ENCODE results near the gene CMSS1.

Gene CMSS1

DNA sequence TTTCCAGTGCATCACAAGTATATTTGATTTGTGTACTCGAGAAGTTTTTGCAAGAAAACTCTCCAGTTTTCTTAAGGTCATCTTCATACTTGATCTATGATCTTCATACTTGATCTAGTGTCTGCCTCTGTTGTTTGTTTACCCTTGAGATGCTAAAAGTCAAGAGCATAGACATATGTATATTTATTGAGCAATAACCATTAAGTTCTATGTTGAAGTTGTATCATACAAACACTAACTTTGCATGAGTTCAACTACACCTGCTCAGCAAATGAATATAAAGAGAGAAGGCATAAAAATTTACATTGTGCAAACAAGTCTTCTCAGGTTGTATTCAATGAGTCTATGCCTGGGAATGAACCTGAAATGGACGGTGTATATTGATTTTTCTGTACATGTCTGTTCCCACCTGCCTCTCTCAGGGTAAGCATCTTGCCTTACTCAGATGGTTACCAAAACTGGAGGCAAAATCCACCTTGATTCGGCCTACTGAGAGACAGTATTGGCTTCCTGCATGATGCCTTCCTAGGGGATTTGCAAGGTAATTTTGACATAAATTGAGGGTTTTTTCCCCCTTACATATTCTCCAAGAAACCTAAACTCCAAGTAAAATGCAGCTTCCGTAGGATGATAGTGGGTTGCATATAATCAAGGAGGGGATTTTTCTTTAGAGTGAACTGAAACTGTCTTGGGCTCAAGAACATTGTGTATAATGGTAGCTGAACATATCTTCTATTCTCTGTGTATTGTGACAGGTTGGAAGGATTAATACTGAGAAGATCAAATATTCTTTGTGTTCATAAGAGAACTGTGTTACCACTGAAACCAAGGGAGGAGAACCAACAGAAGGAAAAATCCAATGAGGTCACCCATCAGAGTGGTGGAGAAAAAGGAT lies 186.2 kb downstream of the CMSS1 start:
- no peak for DNase-seq

DNA sequence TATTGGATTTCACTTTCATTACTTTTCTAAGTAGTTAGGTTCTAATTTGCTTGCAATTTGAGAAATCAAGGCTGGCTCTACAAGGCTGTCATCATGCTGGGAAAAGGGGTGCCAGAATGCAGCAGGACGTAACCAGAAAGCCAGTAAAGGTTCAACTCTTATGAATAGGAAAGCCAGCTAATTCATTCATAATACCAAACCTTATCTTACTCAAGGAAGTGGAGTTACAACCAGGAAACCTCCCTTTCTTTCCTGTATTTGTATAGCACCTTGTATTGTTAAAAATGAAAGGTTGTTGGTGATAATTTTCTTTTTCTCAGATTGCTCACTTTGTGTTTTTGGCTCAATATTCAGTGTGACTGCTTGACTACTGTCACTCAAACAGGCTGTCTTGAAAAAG lies 187.3 kb downstream of the CMSS1 start:
- DNase-seq: no peak

DNA sequence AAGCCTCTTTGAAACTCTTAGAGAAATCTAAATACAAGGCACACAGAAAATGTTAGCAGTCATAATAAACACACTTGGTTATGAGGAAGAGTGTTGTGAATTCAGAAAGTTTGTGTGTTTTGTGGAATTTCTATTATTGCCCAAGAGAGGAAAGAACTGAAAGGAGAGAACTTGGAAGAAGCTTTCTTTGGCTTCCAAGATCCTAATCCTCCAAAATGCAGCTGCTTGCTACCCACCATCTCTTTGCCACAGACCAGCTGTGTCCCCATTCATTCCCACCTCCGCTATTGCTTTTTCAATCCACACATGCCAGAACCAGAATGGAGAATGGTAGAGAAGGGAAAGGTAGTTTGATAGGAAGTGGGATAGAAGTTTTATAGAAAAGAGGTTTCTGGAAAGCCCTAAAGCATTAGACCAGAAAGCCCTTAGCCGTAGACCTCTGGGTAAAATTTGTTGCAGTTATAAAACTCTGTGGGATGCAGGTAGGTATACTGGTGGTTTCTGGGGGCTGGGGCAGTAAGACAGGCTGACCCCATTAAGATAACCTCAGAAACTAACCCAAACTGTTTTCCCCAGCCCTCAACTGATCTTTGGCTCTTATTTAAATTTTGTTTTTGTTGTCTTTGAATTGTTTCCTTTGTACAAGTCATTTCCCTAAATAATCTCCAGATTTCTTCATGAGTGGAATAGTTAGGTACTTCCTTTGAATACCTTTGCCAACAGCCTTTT lies 188.2 kb downstream of the CMSS1 start:
- no peak for DNase-seq

DNA sequence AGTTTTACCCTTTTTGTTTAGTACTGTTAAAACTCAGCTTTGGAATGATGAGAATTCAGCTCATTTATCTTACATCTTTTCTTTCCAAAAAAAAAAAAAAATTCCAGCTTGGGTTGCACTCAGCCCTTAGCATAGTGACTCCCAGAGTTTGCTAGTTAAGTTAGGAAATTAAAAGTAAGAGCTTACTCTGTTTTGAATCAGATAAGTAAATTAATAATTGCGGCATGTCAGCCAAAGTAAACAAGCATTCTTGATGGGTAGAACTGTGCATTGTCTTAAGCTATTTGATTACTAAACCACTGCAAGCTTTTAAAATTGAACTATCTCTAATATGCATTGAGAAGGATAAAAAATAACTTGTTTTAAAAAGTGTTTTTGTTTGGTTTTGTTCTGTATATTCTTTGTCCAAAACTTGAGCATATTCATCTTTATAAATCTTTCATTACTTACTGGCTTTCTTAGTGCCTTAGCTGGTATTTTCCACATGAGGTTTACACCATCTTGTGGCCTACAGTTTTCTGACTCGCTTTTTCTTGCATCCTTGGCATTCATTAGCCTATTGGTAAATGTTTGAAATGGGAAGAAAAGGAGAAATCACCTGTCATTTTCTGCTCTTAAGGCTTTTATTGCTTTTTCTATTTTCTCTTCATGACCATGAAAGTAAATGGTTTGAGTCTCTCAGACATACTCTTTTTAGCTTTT lies 189.1 kb downstream of the CMSS1 start:
- no peak for DNase-seq

DNA sequence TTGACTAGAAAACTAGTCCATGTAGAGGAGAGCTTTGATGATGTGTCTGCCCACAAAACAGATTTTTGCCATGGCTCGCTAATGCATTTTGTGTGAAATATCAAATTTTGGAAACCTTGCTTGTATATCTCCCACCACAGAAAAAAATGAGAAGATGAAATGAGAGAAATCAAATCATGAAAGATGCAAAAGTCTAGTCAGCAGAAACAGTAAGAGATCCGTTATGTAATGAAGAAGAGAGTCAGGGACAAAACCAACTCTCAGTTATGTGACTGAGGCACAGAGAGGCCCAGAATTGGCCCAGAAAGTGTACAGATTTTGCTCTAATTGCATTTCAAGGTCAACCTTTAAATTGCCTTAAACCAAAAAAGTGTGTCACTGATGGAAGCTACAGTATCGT lies 189.7 kb downstream of the CMSS1 start:
- DNase-seq: no peak

DNA sequence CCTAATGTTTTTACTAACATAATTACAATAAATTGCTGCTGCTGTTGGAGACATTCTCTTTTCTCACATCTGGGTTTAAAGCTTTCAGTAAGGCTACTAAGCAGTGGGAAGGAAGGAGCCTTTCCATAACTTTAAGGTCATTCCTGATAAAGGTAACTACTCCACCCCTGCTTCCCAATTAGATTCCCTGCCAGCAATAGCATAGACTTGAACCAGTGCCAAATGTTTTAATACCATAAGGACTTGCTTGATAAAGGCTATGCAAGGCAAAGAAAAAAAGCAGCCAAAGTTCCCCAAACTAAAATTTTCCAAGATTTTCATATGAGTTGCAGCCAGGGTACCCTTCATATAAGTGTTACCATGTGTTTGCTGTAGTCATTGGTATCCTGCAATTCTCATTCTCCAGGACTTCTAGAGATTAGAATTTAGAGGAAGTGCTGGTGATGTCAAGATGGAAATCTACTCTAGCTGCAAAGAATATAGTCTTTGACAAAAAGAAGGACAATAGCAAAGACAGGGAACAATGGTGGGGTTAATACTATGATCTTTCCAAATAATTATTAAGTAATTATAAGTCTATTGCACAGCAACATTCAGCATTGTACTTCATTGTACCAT lies 190.5 kb downstream of the CMSS1 start:
- DNase-seq: no peak

DNA sequence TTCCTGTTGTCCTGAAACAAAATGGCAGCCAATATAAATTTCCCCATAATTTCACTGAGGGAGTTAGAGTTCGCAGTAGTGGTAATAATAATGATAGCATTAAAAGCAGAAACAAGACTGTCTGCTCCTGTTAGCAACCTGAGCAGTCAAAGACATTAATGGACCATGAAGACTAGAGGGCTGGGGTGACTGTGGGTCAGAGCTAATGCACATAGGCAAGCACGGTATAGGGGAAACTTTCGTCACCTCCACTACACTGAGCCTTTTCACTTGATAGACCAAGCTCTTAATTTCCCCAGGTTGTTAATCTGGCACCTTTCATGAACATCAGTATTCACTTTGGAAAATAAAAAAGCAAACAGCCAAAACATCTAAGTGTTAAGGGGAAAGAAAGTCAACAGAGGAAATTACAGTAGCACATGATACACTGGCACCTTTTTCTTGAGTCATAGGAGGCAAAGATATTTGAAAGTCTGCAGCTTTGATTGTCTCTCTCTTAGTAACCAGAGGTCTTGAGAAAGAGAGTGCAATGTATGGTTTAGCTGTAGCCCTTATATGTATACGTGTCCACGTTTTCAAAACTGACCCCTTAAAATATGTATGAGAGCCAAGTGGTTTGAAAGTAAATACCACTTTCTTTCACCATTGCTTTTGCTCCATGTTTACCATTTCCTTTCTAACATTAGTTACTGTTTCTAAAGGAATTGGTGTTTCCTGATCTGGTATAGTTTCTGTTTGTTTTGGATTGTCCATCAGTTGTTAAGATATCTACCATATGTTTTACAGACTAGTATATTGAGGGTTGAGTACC lies 191.8 kb downstream of the CMSS1 start:
- DNase-seq: no peak

DNA sequence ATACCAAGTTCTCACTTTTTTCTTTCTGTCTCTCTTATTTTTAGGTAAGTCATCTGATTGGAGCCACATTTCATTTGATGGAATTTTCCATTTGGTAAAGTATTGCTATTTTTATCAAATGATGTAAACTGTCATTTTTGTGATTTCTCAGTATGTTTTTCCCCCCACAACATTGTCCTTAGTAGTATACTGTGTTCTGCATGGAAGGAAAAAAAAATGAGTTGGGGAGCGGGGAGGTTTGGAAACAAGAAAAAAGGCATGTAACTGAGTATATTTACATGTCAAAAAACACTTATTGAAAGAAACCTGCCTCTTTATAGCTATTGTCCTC lies 192.4 kb downstream of the CMSS1 start:
- no peak for DNase-seq

DNA sequence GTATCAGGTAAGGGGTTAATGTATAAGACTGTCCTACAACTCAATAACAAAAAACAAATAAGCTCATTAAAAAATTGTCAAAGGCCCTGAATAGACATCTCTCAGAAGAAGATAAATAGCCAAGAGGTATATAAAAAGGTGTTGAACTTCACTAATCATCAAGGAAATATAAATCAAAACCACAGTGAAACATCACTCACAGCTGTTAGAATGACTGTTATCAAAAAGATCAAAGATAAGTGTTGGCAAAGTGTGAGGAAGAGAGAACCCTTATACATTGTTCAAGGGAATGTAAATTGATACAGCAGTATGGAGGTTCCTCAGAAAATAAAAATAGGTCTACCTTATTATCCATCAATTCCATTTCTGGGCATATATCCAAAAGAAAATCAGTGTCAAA lies 201.1 kb downstream of the CMSS1 start:
- DNase-seq: no peak

DNA sequence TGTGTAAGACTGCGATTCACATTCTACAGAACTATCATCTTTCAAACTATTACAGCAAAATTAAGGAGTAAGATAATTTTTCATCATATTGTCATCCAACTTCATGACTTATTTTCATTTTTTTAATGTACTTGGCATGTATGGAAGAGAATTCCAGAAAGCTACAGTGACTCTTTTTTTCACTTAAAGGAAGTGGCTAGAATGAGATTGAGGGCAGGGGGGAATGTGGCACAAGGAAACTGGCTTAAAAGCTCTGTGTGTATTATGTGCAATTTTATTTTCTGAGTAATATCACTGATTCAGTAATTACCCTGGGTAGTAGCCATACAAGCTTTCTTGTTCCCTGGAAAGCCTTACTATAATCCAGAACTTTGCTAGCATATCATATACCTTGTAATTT lies 202.1 kb downstream of the CMSS1 start:
- DNase-seq: no peak

DNA sequence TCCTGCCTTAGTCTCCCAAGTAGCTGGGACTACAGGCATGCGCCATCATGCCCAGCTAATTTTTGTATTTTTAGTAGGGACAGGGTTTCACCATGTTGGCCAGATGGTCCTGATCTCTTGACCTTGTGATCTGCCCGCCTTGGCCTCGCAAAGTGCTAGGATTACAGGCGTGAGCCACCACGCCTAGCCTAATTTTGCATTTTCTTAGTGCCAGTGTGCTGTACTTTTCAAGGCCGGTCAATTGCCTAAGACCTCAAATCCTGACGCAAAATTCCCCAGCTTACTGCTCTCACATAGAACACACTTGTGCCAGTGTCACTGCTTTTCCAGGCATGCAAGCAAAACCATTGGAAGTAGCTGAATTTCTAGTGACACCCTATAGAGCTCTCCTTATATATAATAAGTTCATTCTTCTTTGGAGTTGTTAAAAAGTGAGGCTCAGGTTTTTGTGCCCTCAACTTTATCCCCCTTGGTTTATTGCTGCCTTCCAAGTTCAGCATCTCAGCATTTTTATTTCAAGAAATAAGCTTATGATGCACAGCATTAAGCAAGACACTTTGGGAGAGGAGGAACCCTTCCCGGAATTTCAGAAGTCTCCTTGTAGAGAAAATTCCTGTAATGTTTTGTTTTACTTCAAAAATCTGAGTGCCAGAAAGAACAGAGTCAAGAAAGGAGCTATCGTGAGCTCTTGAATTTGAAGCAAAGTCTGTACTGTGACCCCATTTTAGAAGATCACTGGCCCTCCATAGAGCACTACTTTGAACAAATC lies 203.4 kb downstream of the CMSS1 start:
- no peak for DNase-seq

DNA sequence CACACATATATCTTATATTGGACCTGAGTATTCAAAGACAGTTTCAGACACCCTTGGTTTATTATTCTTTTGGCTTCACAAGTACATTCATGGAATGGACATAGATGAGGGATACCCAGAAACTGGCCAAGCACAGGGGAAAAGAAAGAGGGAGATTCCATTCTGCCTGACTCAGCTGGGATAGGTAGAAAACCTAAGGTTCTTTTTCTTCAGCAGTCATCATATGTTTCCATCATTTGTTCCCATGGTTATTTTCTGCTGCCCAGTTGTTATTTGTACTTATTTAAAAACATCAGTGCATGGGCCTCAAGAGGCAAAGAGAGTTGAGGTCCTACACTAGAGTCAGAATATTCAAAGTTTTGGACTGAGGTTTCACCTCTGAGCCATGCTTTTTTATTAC lies 204.8 kb downstream of the CMSS1 start:
- DNase-seq: no peak

DNA sequence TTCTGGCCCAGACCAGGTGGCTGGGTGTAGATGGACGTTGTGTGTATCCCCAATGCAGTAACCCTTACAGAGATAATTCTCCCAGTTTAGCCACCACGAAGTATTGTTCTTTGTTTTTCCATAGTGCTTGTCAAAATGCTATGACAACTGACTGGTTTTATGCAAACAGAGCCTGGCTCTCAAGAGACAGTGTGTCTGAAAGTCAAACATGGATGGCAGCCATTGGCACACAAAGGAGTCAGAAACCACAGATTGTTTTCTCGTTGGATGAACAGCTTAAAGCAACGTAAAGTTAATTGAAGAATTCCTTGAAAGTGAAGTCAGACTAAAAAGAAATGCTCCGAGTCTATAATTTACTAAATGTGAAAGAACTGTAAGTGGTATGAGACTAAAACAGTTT lies 205.5 kb downstream of the CMSS1 start:
- no peak for DNase-seq

DNA sequence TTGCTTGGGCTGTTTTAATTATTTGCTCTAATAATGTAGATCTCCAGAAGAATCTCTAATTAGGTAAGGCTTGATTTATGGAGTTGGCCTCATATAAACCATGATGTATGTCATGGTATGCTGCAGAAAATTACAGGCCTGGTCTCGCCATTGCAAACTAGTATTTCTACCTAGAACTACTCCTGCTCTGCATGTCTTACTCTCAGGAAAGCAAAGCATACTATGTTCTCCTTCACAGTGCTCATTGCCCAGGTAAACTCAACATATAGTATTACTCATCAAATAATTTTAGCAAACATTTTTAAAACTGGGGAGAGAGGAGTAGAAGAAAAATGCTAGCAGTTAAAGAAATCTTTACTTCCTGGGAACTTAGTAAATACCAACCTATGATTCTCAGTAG lies 205.9 kb downstream of the CMSS1 start:
- DNase-seq: no peak

DNA sequence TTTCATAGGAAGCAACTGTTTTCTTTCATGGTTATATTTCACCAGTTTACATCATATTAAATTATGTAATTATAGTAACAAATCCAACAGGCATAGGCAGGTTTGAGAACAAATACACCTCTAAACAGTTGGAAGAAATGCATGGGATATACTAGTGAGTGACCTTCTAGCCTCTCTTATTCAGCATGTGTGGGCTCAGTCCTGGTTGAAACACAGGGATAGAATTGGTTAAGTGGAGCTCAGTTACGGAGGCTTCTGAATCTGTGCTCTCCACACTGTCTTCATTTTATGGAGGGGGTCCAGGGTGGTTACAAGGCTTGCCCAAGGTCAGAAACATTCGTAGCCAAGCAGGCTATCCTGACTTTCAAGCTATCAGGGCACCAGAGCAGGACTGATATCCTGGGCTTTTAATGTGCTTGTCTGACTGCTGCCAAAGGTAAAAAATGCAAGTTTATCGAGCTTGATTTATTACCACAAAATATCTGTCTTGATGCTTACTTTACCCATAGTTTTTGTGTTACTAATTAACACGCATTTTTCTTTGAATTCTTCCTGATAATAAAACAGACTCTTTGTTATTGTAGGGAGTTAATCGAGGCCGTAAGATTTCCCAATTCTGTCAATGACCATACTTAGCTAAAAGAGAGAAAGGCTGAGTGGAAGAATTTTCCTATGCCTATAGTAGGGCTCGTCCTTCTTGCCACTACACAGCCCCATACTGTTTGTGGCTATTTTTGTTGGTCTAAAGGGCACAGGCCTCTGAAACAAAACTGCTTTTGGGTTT lies 207.1 kb downstream of the CMSS1 start:
- DNase-seq: no peak

DNA sequence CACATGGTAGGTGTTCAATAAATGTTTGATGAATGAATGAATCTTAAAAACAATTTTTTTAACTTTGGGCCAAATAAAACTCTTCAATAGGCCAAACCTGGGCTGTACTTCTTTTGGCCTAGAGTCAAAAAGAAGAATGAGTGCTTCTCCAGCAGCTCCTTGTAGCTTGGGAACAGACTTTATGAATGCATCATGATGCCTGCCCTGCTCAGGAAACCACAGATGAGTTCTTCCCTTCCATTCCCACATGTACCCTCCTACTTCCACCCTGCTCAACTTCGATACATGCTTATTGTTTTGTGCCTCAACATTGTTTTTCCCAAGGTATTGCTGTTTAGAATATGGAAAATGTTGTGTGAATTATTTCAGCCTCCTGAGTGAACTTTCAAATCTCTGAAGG lies 209.7 kb downstream of the CMSS1 start:
- no peak for DNase-seq

DNA sequence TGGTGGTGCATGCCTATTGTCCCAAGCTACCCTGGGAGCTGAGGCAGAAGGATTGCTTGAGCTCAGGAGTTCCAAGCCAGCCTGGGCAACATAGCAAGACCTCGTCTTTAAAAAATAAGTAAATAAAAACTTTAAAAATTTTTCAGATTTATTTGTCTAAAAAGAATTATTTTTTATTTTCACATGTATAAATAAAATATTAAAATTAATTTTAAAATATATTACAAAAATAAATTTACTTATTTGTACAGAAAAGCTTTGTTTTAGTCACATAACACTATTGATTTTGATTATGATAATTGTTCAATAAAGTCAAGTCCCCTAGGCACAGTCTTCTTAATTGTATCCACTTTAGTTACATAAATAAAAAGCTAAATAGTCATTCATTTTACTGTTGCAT lies 211.4 kb downstream of the CMSS1 start:
- DNase-seq: no peak

DNA sequence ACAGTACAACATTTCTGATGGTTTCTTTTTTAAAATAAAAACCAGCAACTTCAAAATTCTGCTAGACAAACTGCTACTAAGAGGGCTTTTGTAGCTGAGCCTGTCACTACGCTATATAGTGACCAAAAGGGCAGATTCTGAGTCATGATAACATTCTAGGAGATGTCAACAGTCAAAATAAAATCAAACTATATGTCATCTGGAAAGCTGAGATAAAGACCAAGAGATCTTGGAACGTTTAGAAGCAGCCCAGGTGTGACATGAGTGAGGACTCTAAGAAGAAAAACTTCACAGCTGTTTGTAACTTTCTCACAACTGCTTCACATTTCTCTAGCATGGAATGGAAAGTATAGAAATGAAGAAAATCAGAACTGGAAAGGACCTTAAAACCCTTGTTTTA lies 212.0 kb downstream of the CMSS1 start:
- DNase-seq: no peak

DNA sequence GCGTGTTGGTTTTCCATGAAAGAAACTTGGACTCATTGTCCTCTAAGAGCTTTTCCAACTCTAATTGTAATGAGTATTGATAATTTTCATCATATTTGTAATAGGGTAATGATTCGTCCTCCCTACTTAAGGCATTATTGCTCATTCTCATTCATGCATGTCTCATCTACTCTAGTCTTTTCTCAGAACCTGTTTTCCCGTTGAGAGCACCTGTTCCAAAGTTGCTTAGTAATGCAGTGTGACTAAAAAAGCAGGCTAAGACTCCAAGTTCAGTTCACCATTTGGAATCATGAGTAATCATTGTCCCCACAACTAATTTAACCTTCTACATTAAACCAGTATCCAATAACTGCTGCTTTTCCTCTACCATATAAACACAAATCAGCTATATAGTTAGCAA lies 212.7 kb downstream of the CMSS1 start:
- no peak for DNase-seq

DNA sequence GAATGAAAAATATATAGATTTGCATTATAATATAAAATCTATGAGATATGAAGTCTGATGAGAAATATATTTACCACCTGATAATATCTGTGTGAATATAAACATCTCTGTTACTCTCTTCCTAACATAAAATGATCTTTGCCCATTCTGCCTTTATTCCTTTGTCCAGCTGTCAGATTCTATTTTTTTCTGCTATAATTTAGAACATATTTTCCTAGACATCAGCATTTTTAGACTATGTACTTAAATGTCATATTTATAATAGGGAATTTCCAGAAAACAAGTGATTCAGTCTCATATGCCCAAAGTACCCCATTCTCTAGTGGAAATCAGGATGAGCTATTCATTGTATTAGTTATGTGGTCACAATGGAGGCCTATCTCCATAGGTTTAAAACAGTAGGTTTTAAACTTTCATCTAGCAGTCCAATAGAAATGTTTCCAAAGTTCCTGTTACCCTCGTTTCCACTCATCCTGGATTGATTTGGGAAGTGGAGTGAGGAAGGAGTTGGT lies 213.3 kb downstream of the CMSS1 start:
- DNase-seq: no peak

DNA sequence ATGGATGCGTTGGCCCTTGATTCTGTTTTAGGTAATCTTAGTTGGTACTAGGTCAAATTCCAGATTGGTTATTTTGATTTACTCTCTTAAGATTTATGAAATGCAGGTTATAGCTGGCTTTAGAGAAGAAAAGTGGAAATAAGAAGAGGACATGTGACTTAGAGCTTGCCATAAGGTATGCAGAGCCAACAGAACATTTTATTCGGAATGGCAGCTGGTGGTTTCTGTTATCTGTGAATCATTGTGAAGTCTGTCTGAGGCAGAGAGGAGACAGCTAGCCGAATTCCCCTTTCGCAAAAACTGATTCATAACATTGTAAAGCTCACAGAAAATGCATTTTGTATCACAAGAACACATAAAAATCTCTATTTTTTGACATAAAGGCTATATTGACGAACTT lies 214.6 kb downstream of the CMSS1 start:
- no peak for DNase-seq
